Transverse colon (tissue), 4 donors: ENCODE measurements around the gene NOC4L. TPM values are rescaled to one million over a fixed set of nuclear protein-coding genes. Genes with fewer than 3 reads are reported as not detected.

Experiments used
- DNase-seq: peaks from one replicate; pipeline ENCODE4 v3.0.0-alpha.2; 2019
- H3K27ac ChIP-seq, 4 donors: fragments of 200-600 bp; sonication (generic); 2 replicates each; pipeline ENCODE4 v1.5.1; 2016 to 2018; ENCODE audit warnings: inconsistent platforms in 4 of 4
- H3K27me3 ChIP-seq: fragments of 200-600 bp; sonication (generic); 2 replicates; pipeline ENCODE4 v1.5.1; 2017; ENCODE audit warnings: inconsistent platforms
- H3K36me3 ChIP-seq, 4 donors: fragments of 200-600 bp; sonication (generic); 2 replicates each; pipeline ENCODE4 v1.5.1; 2017 to 2019; ENCODE audit warnings: inconsistent platforms in 4 of 4
- H3K4me1 ChIP-seq, 4 donors: fragments of 200-600 bp; sonication (generic); 2 replicates each; pipeline ENCODE4 v1.5.1; 2017 to 2020; ENCODE audit warnings: inconsistent platforms in 4 of 4
- H3K4me3 ChIP-seq, 4 donors: fragments of 200-600 bp; sonication (generic); 1 replicate in 1 of 4; 2 replicates in 3 of 4; pipeline versions ENCODE4 v1.5.1 to v1.6.1; 2017 to 2019; ENCODE audit warnings: inconsistent platforms in 4 of 4
- H3K9me3 ChIP-seq, 2 donors: fragments of 200-600 bp; sonication (generic); 2 replicates each; pipeline ENCODE4 v1.5.1; 2017 to 2019; ENCODE audit warnings: inconsistent platforms in 2 of 2
- EP300 ChIP-seq: sonication (generic); formaldehyde crosslinking; IDR thresholded peaks from one replicate; pipeline ENCODE4 v1.6.1; 2017; ENCODE audit warnings: antibody characterized with exemption, low read depth
- POLR2A ChIP-seq: fragments of 450-650 bp; IDR thresholded peaks from one replicate; pipeline ENCODE4 v1.6.1; 2016; ENCODE audit warnings: antibody characterized with exemption, mild to moderate bottlenecking, moderate library complexity
- POLR2AphosphoS5 ChIP-seq, 3 donors: sonication (generic); formaldehyde crosslinking; IDR thresholded peaks; one replicate each; pipeline ENCODE4 v1.6.1; 2016; ENCODE audit warnings: antibody characterized with exemption in 3 of 3
- WGBS, 2 donors: methylation state at CpG; one replicate each; pipeline ENCODE4 v1.1.5; 2018; ENCODE audit warnings: low coverage in 1 of 2; 5-methylcytosine and 5-hydroxymethylcytosine counted together
- in situ Hi-C, 4 donors: fragments of 200-750 bp; cut with MboI; loops; one replicate each; pipeline versions ENCODE4 v1.15.0 to v1.15.1; 2017; ENCODE audit warnings: low sequenced_read_pairs in 3 of 4, low pct_ligation_motif_present in 1 of 4, low pct_unique_long_range_greater_than_20kb in 1 of 4
- intact Hi-C: fragments of 100-400 bp; cut with DNase I; formaldehyde crosslinking; loops from one replicate; pipeline ENCODE4 v1.15.1; 2023; ENCODE audit warnings: low total_unique reads
- total RNA-seq, 4 donors: library from RNA; depleted of rRNA; stranded (reverse); fragments of >200 nt; gene quantifications; one replicate each; pipeline ENCODE4 v1.1.0, GENCODE V29; 2016
- TF ChIP-seq, protein P1 (sequence below), 5 experiments: fragments of 200-600 bp in 3 of 5; fragments of 450-650 bp in 2 of 5; sonication (generic) in 3 of 5; IDR thresholded peaks; 1 replicate in 2 of 5; 2 replicates in 3 of 5; pipeline ENCODE4 v1.5.1; 2016 to 2017; ENCODE audit warnings: antibody characterized with exemption in 5 of 5, inconsistent platforms in 3 of 5, mild to moderate bottlenecking in 2 of 5, moderate library complexity in 1 of 5

NOC4L gene
- total RNA-seq, 4 donors from 2014 or later, result 5.2 to 12.6 (median 9.9) TPM

DNA sequence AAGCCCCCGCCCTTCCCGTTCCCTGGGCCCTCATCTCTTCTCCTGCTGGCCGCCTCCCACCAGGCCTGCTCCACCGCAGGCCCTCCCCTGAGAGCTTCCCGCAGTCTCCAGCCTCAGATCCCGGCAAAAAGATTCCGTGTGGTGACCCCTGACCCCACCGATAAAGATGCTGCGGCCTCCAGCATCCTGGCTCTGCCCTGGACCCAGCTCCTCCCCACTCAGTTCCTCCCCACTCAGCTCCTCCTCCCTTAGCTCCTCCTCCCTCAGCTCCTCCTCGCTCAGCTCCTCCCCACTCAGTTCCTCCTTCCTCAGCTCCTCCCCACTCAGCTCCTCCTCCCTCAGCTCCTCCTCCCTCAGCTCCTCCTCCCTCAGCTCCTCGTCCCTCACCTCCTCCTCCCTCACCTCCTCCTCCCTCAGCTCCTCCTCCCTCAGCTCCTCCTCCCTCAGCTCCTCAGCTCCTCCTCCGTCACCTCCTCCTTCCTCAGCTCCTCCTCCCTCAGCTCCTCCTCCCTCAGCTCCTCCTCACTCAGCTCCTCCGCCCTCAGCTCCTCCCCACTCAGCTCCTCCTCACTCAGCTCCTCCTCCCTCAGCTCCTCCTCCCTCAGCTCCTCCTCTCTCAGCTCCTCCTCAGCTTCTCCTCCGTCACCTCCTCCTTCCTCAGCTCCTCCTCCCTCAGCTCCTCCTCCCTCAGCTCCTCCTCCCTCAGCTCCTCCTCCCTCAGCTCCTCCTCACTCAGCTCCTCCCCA is 17.0 kb downstream of the NOC4L start:
- no peak for DNase-seq
- no peaks in the 10 kb centered on the region for H3K9me3 ChIP-seq
- intact Hi-C loops (loop anchor here (5.0 kb wide), 1 partner anchor 894 kb away; no protein-coding TSS in a partner anchor), in situ Hi-C loops (no loop called here)
- no peak overlapping the region for H3K4me3 ChIP-seq
- TF ChIP-seq POLR2AphosphoS5 (IDR thresholded peaks at IDR 0.05) (no peak), POLR2A (no peak), EP300 (no peak)
- TF ChIP-seq, protein P1, sequence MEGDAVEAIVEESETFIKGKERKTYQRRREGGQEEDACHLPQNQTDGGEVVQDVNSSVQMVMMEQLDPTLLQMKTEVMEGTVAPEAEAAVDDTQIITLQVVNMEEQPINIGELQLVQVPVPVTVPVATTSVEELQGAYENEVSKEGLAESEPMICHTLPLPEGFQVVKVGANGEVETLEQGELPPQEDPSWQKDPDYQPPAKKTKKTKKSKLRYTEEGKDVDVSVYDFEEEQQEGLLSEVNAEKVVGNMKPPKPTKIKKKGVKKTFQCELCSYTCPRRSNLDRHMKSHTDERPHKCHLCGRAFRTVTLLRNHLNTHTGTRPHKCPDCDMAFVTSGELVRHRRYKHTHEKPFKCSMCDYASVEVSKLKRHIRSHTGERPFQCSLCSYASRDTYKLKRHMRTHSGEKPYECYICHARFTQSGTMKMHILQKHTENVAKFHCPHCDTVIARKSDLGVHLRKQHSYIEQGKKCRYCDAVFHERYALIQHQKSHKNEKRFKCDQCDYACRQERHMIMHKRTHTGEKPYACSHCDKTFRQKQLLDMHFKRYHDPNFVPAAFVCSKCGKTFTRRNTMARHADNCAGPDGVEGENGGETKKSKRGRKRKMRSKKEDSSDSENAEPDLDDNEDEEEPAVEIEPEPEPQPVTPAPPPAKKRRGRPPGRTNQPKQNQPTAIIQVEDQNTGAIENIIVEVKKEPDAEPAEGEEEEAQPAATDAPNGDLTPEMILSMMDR (IDR thresholded peaks at IDR 0.05), result no peak
- H3K27ac ChIP-seq, result no peak overlapping the region
- peaks cover 0 to 8% (median 4%) of the 10 kb centered on the region in 4 donors for H3K4me1 ChIP-seq
- WGBS, 2 donors, result 58 to 67% methylated on average over 2 to 14 of the region's 14 CpGs
- H3K36me3 ChIP-seq, result no peaks in the 10 kb centered on the region
- peaks cover 7% of the 10 kb centered on the region for H3K27me3 ChIP-seq

DNA sequence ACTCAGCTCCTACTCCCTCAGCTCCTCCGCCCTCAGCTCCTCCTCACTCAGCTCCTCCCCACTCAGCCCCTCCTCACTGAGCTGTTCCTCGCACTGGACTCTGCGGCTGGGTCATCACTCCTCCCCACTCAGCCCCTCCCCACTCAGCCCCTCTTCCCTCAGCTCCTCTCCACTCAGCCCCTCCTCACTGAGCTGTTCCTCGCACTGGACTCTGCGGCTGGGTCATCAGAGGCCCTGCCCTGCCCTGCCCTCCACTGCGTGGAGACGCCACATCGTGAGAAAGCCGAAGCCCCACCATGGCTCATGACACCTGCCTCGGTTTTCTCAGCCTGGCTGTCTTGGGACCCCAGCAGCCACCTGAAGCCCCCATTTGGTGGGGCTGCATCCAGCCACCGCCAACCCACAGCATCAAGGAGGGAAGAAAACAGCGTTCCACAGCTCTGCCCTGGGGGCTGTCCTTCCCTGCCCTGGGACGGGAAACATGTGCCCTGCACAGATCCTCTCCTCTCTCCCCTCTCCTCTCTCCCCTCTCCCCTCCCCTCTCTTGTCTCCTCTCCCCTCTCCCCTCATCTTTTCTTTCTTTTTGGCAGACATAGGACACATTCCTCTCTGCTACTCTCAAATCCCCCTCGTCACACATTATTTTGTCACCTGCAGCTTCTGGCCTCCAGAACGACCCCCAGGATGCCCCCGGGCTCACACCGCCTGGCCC is 17.7 kb downstream of the NOC4L start:
- WGBS, 2 donors, result 34 to 62% methylated on average over 9 to 17 of the region's 17 CpGs
- no peak for TF ChIP-seq POLR2A
- no peak for TF ChIP-seq POLR2AphosphoS5 (IDR thresholded peaks at IDR 0.05)
- TF ChIP-seq EP300, result no peak
- TF ChIP-seq, protein P1 (IDR thresholded peaks at IDR 0.05), result no peak
- Histone ChIP-seq H3K27me3 (peaks cover 7% of the 10 kb centered on the region), H3K4me3 (no peak overlapping the region), H3K4me1 (peaks cover 0 to 8% (median 4%) of the 10 kb centered on the region in 4 donors), H3K36me3 (no peaks in the 10 kb centered on the region), H3K9me3 (no peaks in the 10 kb centered on the region), H3K27ac (no peak overlapping the region)
- intact Hi-C loops, result loop anchor here (5.0 kb wide), 1 partner anchor 895 kb away; no protein-coding TSS in a partner anchor
- DNase-seq, result no peak
- in situ Hi-C loops, result no loop called here

DNA sequence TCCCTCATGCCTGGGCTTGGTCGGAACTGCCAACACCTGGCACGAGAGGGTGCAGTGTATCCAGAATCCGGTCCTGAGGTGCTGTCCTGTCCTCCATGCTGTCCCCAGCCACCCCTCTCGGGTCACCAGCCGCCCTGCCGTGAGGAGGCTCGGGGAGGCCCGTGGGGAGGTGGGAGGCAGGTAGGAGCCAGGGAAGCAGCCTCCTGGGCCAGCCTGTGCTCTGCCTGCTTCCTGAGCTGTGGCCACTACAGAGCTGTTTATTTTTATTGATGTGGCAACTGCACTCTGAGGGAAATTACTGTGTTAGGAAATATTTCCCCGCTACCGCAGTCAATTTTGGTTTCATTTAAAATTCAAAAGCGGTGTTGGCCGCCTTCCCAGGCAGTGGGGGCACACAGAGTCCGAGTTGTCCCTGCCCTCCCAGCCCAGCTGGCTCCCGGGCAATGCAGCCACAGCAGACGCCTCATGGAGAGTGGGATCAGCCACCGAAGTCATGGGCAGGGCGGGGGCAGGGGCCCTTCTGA is 18.3 kb downstream of the NOC4L start:
- 24 to 30% methylated on average over 6 to 17 of the region's 17 CpGs for WGBS, 2 donors

More for the DNA sequence above, 18.3 kb downstream of the NOC4L start:
- no peak for DNase-seq
- Histone ChIP-seq H3K4me3 (no peak overlapping the region), H3K27me3 (peaks cover 7% of the 10 kb centered on the region), H3K4me1 (peaks cover 0 to 8% (median 4%) of the 10 kb centered on the region in 4 donors), H3K36me3 (no peaks in the 10 kb centered on the region), H3K27ac (no peak overlapping the region), H3K9me3 (no peaks in the 10 kb centered on the region)
- intact Hi-C loops (loop anchor here (5.0 kb wide), 1 partner anchor 895 kb away; no protein-coding TSS in a partner anchor), in situ Hi-C loops (no loop called here)
- no peak for TF ChIP-seq POLR2AphosphoS5 (IDR thresholded peaks at IDR 0.05)
- no peak for TF ChIP-seq POLR2A
- TF ChIP-seq, protein P1 (IDR thresholded peaks at IDR 0.05), result no peak
- TF ChIP-seq EP300, result no peak
